CD4-positive, alpha-beta T cell (primary cell): ENCODE data around the gene CEP72. TPM values are rescaled to one million over a fixed set of nuclear protein-coding genes. Genes with fewer than 3 reads are reported as not detected.

Source experiments
- ATAC-seq: fragments of 200-7000 bp; cut with Tn5 transposase; one replicate; pipeline ENCODE4 v1.10.0; 2022; ENCODE audit warnings: mild to moderate bottlenecking; ENCODE audit not compliant: poor library complexity
- CTCF ChIA-PET: fragments of 350-600 bp; sonication (Branson Sonifier 250); formaldehyde crosslinking; loops from one replicate; lab custom pipeline; 2021; ENCODE audit warnings: antibody characterized with exemption, inconsistent platforms; lab: Charles Lee
- POLR2A ChIA-PET: fragments of 350-600 bp; sonication (Branson Sonifier 250); formaldehyde crosslinking; loops from one replicate; lab custom pipeline; 2021; ENCODE audit warnings: antibody characterized with exemption, inconsistent platforms; lab: Charles Lee
- DNase-seq, 14 experiments: peaks; one replicate each; pipeline ENCODE4 v3.0.0-alpha.2; 2013 to 2020; ENCODE audit warnings: mixed read lengths in 2 of 14
- H3K27ac ChIP-seq, 2 donors: one replicate each; pipeline versions ENCODE4 v1.5.1 to v1.7.0; 2013; ENCODE audit warnings: low read length in 2 of 2, low read depth in 1 of 2, mild to moderate bottlenecking in 1 of 2
- H3K27me3 ChIP-seq, 2 experiments: 1 replicate in 1 of 2; 2 replicates in 1 of 2; pipeline versions ENCODE4 v1.6.1 to v1.7.0; 2013; ENCODE audit warnings: low read length in 2 of 2, control low read depth in 1 of 2, mild to moderate bottlenecking in 1 of 2, moderate library complexity in 1 of 2; ENCODE audit not compliant: insufficient read depth in 2 of 2, control insufficient read depth in 1 of 2
- H3K36me3 ChIP-seq: one replicate; pipeline ENCODE4 v1.6.1; 2013; ENCODE audit warnings: low read length, control low read depth; ENCODE audit not compliant: insufficient read depth
- H3K4me1 ChIP-seq: one replicate; pipeline ENCODE4 v1.6.1; 2013; ENCODE audit warnings: low read length, control low read depth; ENCODE audit not compliant: insufficient read depth
- H3K4me3 ChIP-seq: one replicate; pipeline ENCODE4 v1.5.1; 2013; ENCODE audit warnings: mild to moderate bottlenecking, low read length, moderate library complexity
- H3K9me3 ChIP-seq, 2 experiments: 1 replicate in 1 of 2; 2 replicates in 1 of 2; pipeline versions ENCODE4 v1.6.1 to v1.7.0; 2013; ENCODE audit warnings: low read length in 2 of 2, mild to moderate bottlenecking in 2 of 2, control low read depth in 1 of 2, moderate library complexity in 1 of 2; ENCODE audit not compliant: control insufficient read depth in 1 of 2, insufficient read depth in 1 of 2
- H3K27ac Mint-ChIP-seq: one replicate; pipeline ENCODE4 v1.8.0; 2020; ENCODE audit warnings: mixed read lengths
- H3K27me3 Mint-ChIP-seq: one replicate; pipeline ENCODE4 v1.8.0; 2021; ENCODE audit warnings: mixed read lengths
- H3K36me3 Mint-ChIP-seq: one replicate; pipeline ENCODE4 v1.8.0; 2021; ENCODE audit warnings: low read depth, mixed read lengths
- H3K4me1 Mint-ChIP-seq: one replicate; pipeline ENCODE4 v1.8.0; 2021; ENCODE audit warnings: low read depth, mixed read lengths
- H3K4me3 Mint-ChIP-seq: one replicate; pipeline ENCODE4 v1.8.0; 2020; ENCODE audit warnings: mild to moderate bottlenecking, mixed read lengths
- H3K9me3 Mint-ChIP-seq: one replicate; pipeline ENCODE4 v1.8.0; 2020; ENCODE audit warnings: mixed read lengths
- intact Hi-C, 2 experiments: fragments of 100-400 bp; cut with DNase I in 1 of 2; cut with micrococcal nuclease in 1 of 2; formaldehyde crosslinking; loops; one replicate each; pipeline versions ENCODE4 v1.15.1 to v1.9.0; 2023 to 2025; cut with DNase I, micrococcal nuclease
- total RNA-seq, 174 experiments: library from RNA in 2 of 174; stranded (reverse) in 2 of 174; gene quantifications; one replicate each; pipeline ENCODE4 v1.2.3 and lab custom pipeline; 2021 to 2026
- TF ChIP-seq, protein P1 (sequence below): fragments of 200-600 bp; IDR thresholded peaks from one replicate; pipeline ENCODE4 v1.8.0; 2022; ENCODE audit warnings: antibody characterized with exemption, mild to moderate bottlenecking

Gene CEP72
- total RNA-seq, 2 experiments from 2014 or later: 7.6 to 8.0 TPM

DNA sequence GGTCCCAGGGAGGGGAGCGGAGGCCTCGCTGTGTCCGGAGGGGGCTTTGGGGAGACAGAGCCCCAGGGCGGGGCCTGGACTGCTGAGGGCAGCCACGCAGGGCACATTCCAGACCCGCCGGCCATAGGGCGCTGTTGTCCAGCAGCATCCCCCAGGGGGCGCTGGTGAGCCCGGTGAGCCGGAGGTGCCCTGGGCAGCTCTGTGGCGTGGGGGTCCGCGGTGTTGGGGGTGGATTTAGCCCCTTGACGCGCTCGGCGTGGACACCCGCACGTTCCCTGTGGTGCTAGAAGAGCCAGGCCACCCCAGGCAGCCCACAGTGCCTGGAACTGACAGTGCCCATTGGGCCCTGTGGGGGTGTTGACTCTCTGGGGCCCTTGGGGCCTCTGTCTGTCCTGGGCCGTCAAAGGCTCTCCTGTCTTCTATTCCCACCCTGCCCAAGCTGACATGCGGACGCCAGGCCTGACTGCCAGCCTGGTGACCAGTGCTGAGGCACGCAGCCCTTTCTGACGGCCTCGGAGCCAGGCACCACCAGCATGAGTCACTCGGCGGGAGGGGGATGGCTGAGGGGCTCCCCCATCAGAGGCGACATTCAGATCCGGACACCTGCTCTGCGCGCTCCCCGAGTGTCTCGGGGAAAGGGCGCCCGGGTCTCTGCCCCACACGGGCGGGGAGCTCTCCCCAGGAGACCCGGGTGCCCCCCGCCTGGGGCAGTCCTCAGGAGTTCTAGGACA is 57.1 kb downstream of the CEP72 start:
- peaks cover 9% of the 10 kb centered on the region for H3K4me1 Mint-ChIP-seq
- H3K36me3 Mint-ChIP-seq: peaks cover 21% of the 10 kb centered on the region
- ChIA-PET POLR2A (interaction anchor here (1.0 kb wide), 1 partner anchor 471 kb away, joined by 3 read pairs; no protein-coding TSS in a partner anchor), CTCF (interaction anchor here (0.7 to 2.1 kb wide), 4 partner anchors 13 to 235 kb away, joined by 3 to 7 read pairs (median 4); no protein-coding TSS in a partner anchor)
- TF ChIP-seq, protein P1, sequence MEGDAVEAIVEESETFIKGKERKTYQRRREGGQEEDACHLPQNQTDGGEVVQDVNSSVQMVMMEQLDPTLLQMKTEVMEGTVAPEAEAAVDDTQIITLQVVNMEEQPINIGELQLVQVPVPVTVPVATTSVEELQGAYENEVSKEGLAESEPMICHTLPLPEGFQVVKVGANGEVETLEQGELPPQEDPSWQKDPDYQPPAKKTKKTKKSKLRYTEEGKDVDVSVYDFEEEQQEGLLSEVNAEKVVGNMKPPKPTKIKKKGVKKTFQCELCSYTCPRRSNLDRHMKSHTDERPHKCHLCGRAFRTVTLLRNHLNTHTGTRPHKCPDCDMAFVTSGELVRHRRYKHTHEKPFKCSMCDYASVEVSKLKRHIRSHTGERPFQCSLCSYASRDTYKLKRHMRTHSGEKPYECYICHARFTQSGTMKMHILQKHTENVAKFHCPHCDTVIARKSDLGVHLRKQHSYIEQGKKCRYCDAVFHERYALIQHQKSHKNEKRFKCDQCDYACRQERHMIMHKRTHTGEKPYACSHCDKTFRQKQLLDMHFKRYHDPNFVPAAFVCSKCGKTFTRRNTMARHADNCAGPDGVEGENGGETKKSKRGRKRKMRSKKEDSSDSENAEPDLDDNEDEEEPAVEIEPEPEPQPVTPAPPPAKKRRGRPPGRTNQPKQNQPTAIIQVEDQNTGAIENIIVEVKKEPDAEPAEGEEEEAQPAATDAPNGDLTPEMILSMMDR: peak; percentile 79
- H3K4me3 Mint-ChIP-seq: no peak overlapping the region
- Histone ChIP-seq H3K9me3 (no peaks in the 10 kb centered on the region), H3K4me3 (no peak overlapping the region), H3K27ac (no peak overlapping the region), H3K36me3 (peaks cover 2% of the 10 kb centered on the region), H3K4me1 (peaks cover 33% of the 10 kb centered on the region), H3K27me3 (no peaks in the 10 kb centered on the region)
- intact Hi-C loops: no loop called here
- peaks cover 6% of the 10 kb centered on the region for H3K27me3 Mint-ChIP-seq
- H3K27ac Mint-ChIP-seq: no peak overlapping the region
- no peaks in the 10 kb centered on the region for H3K9me3 Mint-ChIP-seq
- peak in 10 of 14 experiments; percentile 26 to 69 (median 40) for DNase-seq
- ATAC-seq: no peak

DNA sequence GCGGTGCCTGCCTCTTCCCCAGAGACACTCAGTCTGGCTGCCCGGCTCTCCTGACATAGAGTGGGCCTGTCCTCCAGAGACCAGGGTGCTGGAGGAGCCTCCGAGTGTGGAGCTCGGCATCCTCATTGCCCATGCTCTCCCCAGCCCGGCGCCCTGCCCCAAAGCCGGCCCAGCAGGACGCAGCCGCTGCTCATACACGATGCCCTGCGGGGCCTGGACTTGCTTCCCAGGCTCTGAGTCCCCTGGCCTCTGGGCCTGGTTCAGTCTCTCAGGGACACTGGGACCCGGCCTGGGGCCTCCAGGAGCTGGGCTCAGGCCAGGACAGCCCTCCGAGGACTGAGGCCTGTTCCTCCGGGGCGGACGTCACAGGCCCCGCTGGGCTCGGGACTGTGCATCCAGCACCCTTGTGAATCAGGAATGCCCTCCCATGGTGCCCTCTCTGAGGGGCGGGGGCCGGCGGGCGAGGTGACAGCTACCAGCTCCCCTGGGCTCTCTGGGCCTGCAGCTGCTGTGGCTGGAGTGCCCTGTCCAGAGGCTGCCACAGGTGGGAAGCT is 57.8 kb downstream of the CEP72 start:
- H3K36me3 ChIP-seq: no peaks in the 10 kb centered on the region
- TF ChIP-seq, protein P1: no peak
- H3K36me3 Mint-ChIP-seq: peaks cover 16% of the 10 kb centered on the region
- POLR2A ChIA-PET: no interaction called here
- H3K4me3 ChIP-seq: no peak overlapping the region
- CTCF ChIA-PET: interaction anchor here (0.8 to 2.1 kb wide), 3 partner anchors 219 to 244 kb away, joined by 3 to 7 read pairs (median 3); no protein-coding TSS in a partner anchor
- no peak overlapping the region for H3K27ac Mint-ChIP-seq
- ATAC-seq (no peak), DNase-seq (no peak)
- H3K27ac ChIP-seq: no peak overlapping the region
- H3K4me3 Mint-ChIP-seq: no peak overlapping the region
- peaks cover 9% of the 10 kb centered on the region for H3K4me1 Mint-ChIP-seq
- no peaks in the 10 kb centered on the region for H3K9me3 Mint-ChIP-seq
- H3K4me1 ChIP-seq: peaks cover 37% of the 10 kb centered on the region
- peaks cover 6% of the 10 kb centered on the region for H3K27me3 Mint-ChIP-seq
- H3K9me3 ChIP-seq: no peaks in the 10 kb centered on the region
- intact Hi-C loops: loop anchor here (2.0 to 5.0 kb wide), 2 partner anchors 233 to 472 kb away; no protein-coding TSS in a partner anchor
- no peaks in the 10 kb centered on the region for H3K27me3 ChIP-seq

DNA sequence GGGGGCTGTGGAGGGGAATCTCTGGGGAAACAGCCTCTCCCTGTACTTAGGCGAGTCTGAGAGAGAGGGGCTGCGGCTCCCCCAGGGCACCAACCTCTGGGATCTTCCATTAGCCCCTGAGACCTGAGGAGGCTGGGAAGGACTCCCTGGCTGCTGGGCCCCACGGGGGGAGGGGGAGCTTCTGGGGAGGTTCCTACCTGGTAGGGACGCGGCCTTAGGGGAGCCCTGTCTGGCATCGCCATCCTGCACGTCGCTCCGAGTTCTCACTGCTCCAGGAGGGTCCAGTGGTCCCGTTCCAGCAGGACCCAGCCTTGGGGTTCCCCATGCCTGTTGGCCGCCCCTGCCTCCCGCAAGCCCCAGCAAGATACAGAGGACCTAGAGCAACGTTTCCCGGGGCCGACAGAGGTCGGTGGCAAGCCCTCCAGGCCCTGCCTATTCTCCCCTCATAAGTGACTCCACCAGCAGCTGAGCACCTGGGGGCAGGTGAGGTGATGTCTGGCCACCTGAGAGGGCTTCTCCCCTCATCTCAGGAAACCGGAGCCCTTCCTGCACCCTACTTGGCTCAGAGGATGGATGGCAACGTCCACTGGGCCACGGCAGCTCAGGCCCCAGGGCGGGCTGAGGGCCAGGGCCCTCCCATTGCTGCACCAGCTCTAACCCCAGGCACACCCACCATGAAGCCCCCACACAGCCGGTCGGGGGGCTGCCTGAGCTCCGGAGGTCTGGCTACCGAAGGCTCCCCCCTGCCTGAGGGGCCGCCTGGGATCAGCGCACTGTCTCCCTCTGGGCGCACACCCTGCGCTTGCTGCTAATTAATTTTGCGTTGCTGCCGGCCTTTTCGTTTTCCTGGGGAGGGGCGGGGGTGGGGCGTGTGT is 58.5 kb downstream of the CEP72 start:
- ATAC-seq (no peak), DNase-seq (peak in 1 of 14 experiments; percentile 35)
- intact Hi-C loops: loop anchor here (2.0 to 5.0 kb wide), 2 partner anchors 232 to 472 kb away; no protein-coding TSS in a partner anchor
- Mint-ChIP-seq H3K4me1 (peaks cover 9% of the 10 kb centered on the region), H3K27ac (no peak overlapping the region), H3K4me3 (no peak overlapping the region), H3K9me3 (no peaks in the 10 kb centered on the region), H3K36me3 (peaks cover 16% of the 10 kb centered on the region), H3K27me3 (peaks cover 6% of the 10 kb centered on the region)
- TF ChIP-seq, protein P1: no peak
- H3K27ac ChIP-seq: no peak overlapping the region
- no peaks in the 10 kb centered on the region for H3K36me3 ChIP-seq
- POLR2A ChIA-PET: no interaction called here
- CTCF ChIA-PET: interaction anchor here (0.8 to 2.1 kb wide), 2 partner anchors 234 to 243 kb away, joined by 3 to 7 read pairs; no protein-coding TSS in a partner anchor
- no peak overlapping the region for H3K4me3 ChIP-seq
- no peaks in the 10 kb centered on the region for H3K9me3 ChIP-seq
- no peaks in the 10 kb centered on the region for H3K27me3 ChIP-seq
- peaks cover 37% of the 10 kb centered on the region for H3K4me1 ChIP-seq
